Gastroesophageal sphincter (tissue), 2 donors: ENCODE data around the gene VEPH1.

Source experiments
- EP300 ChIP-seq: sonication (generic); formaldehyde crosslinking; IDR thresholded peaks from one replicate; pipeline ENCODE4 v1.6.1; 2017; ENCODE audit warnings: antibody characterized with exemption, mild to moderate bottlenecking
- POLR2AphosphoS5 ChIP-seq: sonication (generic); formaldehyde crosslinking; IDR thresholded peaks from one replicate; pipeline ENCODE4 v1.6.1; 2017; ENCODE audit warnings: antibody characterized with exemption

DNA sequence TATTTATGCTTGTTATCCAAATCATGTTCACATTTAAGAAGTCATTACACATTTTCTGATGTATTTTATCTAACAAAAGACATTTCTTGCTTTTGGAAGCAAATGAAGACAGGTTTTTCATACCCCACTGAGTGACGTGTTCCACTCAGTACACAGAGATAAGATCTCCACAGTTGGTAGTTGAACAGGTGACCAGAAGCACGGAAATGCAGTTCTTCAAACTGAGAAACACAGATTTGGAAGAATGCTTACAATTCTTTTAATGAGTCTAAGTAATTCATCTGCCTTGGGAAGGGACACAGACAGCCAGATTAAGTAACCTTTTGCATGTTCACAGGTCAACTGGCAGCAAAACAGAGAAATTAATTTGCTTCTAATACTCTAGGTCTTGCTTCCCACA lies 43.5 kb downstream of the VEPH1 start:
- TF ChIP-seq EP300 (no peak), POLR2AphosphoS5 (no peak)
